ENCODE results near the gene GLRX3.
"Not testable (repeated sequence)": the region's sequence is repeated elsewhere in the genome, so short reads cannot be mapped to it uniquely, and the experiment has no call there.

- TF ChIP-seq CTCF (IDR thresholded peaks at IDR 0.05; ENCODE audit: low read length); EZH2 (IDR thresholded peaks at IDR 0.05; ENCODE audit: borderline replicate concordance, low read length): not testable (repeated sequence)
These were observed 18.7 kb upstream of the GLRX3 start for GRCh38 chr10:130117535-130117934.

Measured in OCI-LY1 (cell line).